Measurements from ENCODE around the gene SUMO3.

The SUMO3 gene

DNA sequence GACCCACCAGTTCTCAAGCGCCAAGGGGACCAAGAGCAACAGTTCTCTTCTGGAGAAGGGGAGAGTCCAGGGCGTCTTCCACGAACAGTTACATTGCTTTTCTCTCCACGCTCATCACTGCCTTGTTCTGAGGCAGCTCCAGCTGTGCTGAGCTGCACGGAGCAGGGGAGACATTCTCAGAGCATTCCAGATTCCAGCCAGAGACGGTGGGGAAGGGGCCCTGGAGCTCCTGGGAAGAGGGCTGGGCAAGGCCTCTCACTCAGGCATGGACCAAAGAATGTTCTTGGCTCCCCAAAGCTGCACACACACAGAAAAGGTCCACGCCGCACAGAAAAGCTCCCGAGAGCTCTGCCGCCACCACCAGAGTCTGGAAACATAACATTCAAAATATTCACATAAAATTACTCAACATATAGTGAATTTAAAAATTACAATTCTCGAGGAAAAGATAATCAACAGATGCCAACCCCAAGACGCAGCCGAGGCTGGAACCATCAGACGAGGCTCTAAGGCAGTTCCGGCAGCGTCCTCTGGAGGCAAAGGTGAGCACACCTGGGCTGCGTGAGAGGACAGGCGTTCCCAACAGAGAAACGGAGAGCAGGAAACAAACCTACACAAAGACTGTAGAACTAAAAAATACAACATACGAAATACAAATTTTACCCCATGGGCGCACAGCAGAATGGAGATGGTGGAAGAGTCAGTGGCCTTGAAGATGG, 56.7 kb downstream of the SUMO3 start:
- peak; percentile 14 for DNase-seq (ENCODE audit: low read depth)
- no peak overlapping the region for H3K4me3 ChIP-seq (ENCODE audit: low read depth, low read length)
- TF ChIP-seq, protein P1, sequence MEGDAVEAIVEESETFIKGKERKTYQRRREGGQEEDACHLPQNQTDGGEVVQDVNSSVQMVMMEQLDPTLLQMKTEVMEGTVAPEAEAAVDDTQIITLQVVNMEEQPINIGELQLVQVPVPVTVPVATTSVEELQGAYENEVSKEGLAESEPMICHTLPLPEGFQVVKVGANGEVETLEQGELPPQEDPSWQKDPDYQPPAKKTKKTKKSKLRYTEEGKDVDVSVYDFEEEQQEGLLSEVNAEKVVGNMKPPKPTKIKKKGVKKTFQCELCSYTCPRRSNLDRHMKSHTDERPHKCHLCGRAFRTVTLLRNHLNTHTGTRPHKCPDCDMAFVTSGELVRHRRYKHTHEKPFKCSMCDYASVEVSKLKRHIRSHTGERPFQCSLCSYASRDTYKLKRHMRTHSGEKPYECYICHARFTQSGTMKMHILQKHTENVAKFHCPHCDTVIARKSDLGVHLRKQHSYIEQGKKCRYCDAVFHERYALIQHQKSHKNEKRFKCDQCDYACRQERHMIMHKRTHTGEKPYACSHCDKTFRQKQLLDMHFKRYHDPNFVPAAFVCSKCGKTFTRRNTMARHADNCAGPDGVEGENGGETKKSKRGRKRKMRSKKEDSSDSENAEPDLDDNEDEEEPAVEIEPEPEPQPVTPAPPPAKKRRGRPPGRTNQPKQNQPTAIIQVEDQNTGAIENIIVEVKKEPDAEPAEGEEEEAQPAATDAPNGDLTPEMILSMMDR (IDR thresholded peaks at IDR 0.05; ENCODE audit: insufficient read depth, low read depth, low read length, missing control alignments): peak; percentile 45

DNA sequence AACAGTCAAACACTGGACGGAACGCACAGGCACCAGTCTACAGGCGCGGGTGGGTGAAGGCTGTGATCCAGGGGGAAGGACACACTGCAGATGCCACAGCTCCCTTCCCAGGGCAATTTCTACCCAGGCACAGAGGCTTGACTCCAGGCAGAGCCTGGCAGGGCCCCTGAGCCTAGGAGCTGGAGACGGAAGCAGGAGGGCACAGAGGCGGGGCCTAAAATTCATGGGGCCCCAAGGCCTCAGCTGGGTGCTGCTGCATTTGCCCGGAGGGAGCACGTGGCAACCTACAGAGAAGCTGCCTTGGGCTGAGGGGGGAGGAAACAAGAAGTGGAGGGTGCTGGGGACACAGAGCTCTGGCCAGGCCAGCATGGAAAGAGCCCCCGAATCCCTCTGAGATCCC, 57.5 kb downstream of the SUMO3 start:
- DNase-seq (ENCODE audit: low read depth): no peak
- TF ChIP-seq, protein P1 (IDR thresholded peaks at IDR 0.05; ENCODE audit: insufficient read depth, low read depth, low read length, missing control alignments): no peak
- no peak overlapping the region for H3K4me3 ChIP-seq (ENCODE audit: low read depth, low read length)

DNA sequence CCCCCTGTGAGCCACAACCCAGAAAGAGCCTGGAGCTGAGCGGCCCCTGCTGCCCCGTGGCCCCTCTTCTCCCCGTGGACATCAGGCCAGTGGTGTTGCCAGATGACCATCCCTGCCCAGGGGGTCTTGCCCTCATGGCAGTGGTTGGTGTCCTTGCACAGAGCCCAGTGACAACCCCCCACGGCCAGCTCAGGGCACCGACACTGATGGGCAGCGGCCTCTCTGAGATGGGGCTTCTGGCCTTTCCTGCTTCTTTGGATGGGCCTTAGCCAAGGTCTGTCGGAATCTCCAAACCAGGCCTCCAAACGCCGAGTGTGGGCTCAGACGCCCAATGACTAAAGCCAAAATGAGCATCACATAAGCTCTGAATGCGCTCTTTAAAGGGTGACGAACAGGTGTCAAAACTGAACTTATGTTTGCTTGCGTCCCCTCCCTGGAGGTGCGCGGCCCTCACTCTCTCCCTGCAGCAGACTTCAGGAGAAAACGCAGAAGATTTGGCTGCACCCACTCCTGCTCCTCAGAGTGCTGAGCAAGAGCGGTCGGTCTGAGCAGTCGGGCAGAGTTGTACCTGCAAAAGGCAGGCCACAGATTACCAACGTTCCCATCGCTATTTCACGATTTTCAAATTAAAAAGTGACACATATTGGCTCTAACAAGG, 58.1 kb downstream of the SUMO3 start:
- no peak overlapping the region for H3K4me3 ChIP-seq (ENCODE audit: low read depth, low read length)
- DNase-seq (ENCODE audit: low read depth): no peak
- TF ChIP-seq, protein P1 (IDR thresholded peaks at IDR 0.05; ENCODE audit: insufficient read depth, low read depth, low read length, missing control alignments): no peak

DNA sequence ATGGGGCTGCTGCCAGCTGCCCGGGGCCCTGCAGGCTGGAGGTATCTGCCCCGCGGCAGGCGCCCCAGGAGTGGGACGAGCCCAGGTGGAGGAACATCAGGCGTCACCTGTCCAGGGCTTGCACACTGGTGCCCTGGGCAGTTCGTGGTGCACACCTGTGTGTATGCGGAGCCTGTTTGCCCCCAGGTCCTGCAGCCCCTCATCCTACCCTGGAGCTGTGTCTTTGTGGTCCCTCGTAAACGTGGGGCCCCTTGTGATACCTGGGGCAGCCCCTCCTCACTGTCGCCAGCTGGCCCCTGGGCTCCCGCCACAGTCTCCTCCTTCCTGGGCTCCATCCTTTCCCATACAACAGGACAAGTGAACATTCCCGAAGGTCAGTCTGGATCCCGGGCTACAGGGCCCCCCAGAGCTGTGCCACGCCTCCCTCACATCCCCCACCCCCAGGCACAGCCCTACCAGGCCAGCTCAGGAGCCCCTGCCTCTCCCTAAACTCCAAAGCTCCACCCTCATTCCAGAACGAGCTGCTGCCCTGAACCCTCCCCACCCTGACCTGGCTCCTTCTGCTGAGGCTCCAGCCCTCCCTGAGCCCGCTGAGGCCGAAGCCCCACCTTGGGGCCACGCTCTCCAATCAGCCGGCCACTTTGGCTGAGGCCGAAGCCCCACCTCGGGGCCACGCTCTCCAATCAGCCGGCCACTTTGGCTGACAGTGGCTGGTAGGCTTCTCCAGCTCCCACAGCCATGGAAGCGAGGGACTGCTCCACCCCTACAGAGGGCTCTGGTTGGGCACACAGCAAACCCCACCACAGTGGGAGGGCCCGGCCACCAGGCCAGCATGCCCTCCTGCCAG, 58.9 kb downstream of the SUMO3 start:
- TF ChIP-seq, protein P1 (IDR thresholded peaks at IDR 0.05; ENCODE audit: insufficient read depth, low read depth, low read length, missing control alignments): no peak
- no peak overlapping the region for H3K4me3 ChIP-seq (ENCODE audit: low read depth, low read length)
- no peak for DNase-seq (ENCODE audit: low read depth)

DNA sequence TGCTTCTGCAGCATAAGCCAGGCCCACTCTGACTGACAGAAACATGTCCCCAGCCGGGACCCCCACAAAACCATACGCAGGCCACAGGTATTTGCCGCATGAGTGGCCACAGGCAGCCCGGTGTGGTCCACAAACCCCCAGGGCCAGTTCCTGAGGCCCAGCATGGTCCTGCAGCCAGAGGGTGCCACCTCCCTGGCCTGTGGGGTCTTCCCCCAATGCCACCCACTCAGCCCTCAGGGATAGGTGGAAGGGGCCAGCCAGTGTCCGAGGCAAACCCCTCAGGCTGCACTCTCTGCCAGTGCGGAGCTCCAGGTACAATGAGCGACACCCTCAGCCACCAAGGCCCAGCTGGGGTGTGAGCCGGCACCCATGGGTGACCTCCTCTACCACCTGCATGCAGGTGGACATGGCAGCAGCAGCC, 59.7 kb downstream of the SUMO3 start:
- no peak overlapping the region for H3K4me3 ChIP-seq (ENCODE audit: low read depth, low read length)
- no peak for DNase-seq (ENCODE audit: low read depth)
- TF ChIP-seq, protein P1 (IDR thresholded peaks at IDR 0.05; ENCODE audit: insufficient read depth, low read depth, low read length, missing control alignments): no peak

DNA sequence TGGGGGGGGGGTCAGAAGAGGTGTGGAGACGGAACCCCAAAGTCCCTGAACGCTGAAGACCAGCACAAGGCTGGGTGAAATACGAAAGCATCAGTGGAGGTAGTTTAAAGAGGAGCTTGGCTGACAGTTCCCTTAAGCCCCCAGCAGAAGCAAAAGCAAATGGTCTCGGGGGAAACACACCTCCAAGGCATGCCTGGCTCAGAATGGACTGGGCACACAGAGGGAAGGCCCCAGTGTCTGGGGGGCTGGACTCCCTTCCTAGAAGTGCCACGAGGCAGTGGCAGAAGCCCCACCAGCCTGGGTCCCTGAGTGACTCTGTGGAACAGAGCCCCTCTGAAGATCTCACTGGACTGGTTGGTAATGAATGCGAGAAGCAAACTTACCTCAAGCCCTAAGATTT, 60.1 kb downstream of the SUMO3 start:
- TF ChIP-seq, protein P1 (IDR thresholded peaks at IDR 0.05; ENCODE audit: insufficient read depth, low read depth, low read length, missing control alignments): no peak
- no peak overlapping the region for H3K4me3 ChIP-seq (ENCODE audit: low read depth, low read length)
- no peak for DNase-seq (ENCODE audit: low read depth)
